HG03521 (cell line): ENCODE measurements around the gene RTL10.
"Not testable (repeated sequence)": the region's sequence is repeated elsewhere in the genome, so short reads cannot be mapped to it uniquely, and the experiment has no call there.

Experiments used
- ATAC-seq: cut with Tn5 transposase; IDR thresholded peaks from one replicate; pipeline ENCODE4 v1.9.1; 2021; ENCODE audit warnings: mild to moderate bottlenecking, moderate library complexity; ENCODE audit not compliant: unreplicated experiment

Gene RTL10

GRCh38 chr22:19890502-19891316, 36.0 kb upstream of the RTL10 start:
- ATAC-seq: no peak

- ATAC-seq: no peak
These were observed 35.3 kb upstream of the RTL10 start for GRCh38 chr22:19889951-19890350.

- no peak for ATAC-seq
These were observed 33.6 kb upstream of the RTL10 start for GRCh38 chr22:19888131-19888746.

- ATAC-seq: no peak
These were observed 32.7 kb upstream of the RTL10 start for GRCh38 chr22:19887256-19887985.

- no peak for ATAC-seq
These were observed 32.1 kb upstream of the RTL10 start for GRCh38 chr22:19886605-19887255.

- ATAC-seq: no peak
These were observed 31.3 kb upstream of the RTL10 start for GRCh38 chr22:19885841-19886592.

- no peak for ATAC-seq
These were observed 30.5 kb upstream of the RTL10 start for GRCh38 chr22:19884954-19885751.

GRCh38 chr22:19884161-19884953, 29.7 kb upstream of the RTL10 start:
- no peak for ATAC-seq

- ATAC-seq: not testable (repeated sequence)
These were observed 28.8 kb upstream of the RTL10 start for GRCh38 chr22:19883446-19883845.

GRCh38 chr22:19882446-19883381, 28.0 kb upstream of the RTL10 start:
- ATAC-seq: no peak

GRCh38 chr22:19880786-19881569, 26.3 kb upstream of the RTL10 start:
- ATAC-seq: no peak

- no peak for ATAC-seq
These were observed 25.5 kb upstream of the RTL10 start for GRCh38 chr22:19879992-19880785.

- no peak for ATAC-seq
These were observed 24.9 kb upstream of the RTL10 start for GRCh38 chr22:19879643-19879991.

GRCh38 chr22:19879246-19879570, 24.5 kb upstream of the RTL10 start:
- no peak for ATAC-seq

- no peak for ATAC-seq
These were observed 24.0 kb upstream of the RTL10 start for GRCh38 chr22:19878461-19879245.
